Endothelial cell of umbilical vein (primary cell): ENCODE results near the gene METRN.

Experiments
- EZH2 ChIP-seq: IDR thresholded peaks from 2 replicates; pipeline ENCODE4 v1.6.1; 2012; ENCODE audit warnings: borderline replicate concordance, low read depth, mild to moderate bottlenecking, moderate library complexity, low read length, inconsistent platforms; ENCODE audit not compliant: severe bottlenecking
- FOS ChIP-seq: IDR thresholded peaks from 2 replicates; pipeline ENCODE4 v1.6.1; 2011; ENCODE audit warnings: mild to moderate bottlenecking, low read length, moderate library complexity, borderline replicate concordance; ENCODE audit not compliant: insufficient read depth
- POLR2A ChIP-seq: IDR thresholded peaks from 2 replicates; pipeline ENCODE4 v1.6.1; 2012; ENCODE audit warnings: low read depth, mild to moderate bottlenecking, control low read depth, low read length
- POLR2AphosphoS5 ChIP-seq: IDR thresholded peaks from 2 replicates; pipeline ENCODE4 v1.6.1; 2012; ENCODE audit warnings: low read depth, mild to moderate bottlenecking, control low read depth, low read length, moderate library complexity; ENCODE audit not compliant: insufficient read depth
- TF ChIP-seq, protein P1 (sequence below), 2 donors: IDR thresholded peaks; 1 replicate in 1 of 2; 2 replicates in 1 of 2; pipeline ENCODE4 v1.5.1; 2011; ENCODE audit warnings: low read length in 2 of 2, mild to moderate bottlenecking in 2 of 2, moderate library complexity in 2 of 2, control low read depth in 1 of 2, inconsistent platforms in 1 of 2, low read depth in 1 of 2; ENCODE audit not compliant: insufficient read depth in 1 of 2; ENCODE audit errors: extremely low read depth in 1 of 2
- TF ChIP-seq, protein P2 (sequence below): IDR thresholded peaks from 2 replicates; pipeline ENCODE4 v1.6.1; 2011; ENCODE audit not compliant: insufficient read depth, insufficient read length

DNA sequence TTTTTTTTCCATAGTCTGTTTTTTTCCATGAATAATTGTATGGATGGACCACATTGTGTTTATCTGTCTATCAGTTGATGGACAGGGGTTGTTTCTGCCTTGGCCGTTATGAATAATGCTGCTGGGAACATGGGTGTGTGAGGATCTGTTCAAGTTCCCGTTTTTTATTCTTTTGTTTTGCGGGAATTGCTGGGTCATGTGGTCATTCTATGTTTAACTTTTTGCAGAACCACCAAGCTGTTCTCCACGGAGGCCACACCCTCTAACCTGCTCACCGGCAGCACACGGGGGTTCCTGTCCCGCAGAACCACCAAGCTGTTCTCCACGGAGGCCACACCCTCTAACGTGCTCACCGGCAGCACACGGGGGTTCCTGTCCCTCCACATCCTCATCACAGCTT, 39.7 kb downstream of the METRN start:
- TF ChIP-seq, protein P1, sequence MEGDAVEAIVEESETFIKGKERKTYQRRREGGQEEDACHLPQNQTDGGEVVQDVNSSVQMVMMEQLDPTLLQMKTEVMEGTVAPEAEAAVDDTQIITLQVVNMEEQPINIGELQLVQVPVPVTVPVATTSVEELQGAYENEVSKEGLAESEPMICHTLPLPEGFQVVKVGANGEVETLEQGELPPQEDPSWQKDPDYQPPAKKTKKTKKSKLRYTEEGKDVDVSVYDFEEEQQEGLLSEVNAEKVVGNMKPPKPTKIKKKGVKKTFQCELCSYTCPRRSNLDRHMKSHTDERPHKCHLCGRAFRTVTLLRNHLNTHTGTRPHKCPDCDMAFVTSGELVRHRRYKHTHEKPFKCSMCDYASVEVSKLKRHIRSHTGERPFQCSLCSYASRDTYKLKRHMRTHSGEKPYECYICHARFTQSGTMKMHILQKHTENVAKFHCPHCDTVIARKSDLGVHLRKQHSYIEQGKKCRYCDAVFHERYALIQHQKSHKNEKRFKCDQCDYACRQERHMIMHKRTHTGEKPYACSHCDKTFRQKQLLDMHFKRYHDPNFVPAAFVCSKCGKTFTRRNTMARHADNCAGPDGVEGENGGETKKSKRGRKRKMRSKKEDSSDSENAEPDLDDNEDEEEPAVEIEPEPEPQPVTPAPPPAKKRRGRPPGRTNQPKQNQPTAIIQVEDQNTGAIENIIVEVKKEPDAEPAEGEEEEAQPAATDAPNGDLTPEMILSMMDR (IDR thresholded peaks at IDR 0.05; ENCODE audit: extremely low read depth in 1 of 2, insufficient read depth in 1 of 2, low read depth in 1 of 2, low read length in 2 of 2), result no peak
- TF ChIP-seq FOS (no peak), POLR2A (no peak), EZH2 (no peak), POLR2AphosphoS5 (no peak)
- TF ChIP-seq, protein P2, sequence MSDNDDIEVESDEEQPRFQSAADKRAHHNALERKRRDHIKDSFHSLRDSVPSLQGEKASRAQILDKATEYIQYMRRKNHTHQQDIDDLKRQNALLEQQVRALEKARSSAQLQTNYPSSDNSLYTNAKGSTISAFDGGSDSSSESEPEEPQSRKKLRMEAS, result no peak
